EH (cell line): ENCODE results near the gene SLC7A6OS.

Source experiments
- DNase-seq: peaks from one replicate; pipeline ENCODE4 v3.0.0-alpha.2; 2015; ENCODE audit warnings: low read depth

Gene SLC7A6OS

DNA sequence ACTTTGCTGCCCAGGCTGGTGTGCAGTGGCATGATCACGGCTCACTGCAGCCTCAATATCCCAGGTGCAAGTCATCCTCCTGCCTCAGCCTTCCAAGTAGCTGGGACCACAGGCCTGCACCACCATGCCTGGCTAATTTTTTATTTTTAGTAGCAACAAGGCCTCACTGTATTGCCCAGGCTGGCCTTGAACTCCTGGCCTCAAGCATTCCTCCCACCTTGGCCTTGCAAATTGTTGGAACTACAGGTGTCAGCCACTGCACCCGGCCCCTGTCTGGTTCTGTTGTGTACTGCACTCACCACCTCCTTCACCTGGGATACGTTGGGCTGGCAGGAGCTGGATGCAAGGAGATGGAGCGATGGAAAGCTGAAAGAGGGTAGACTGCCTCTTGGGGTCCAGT lies 57.0 kb downstream of the SLC7A6OS start:
- no peak for DNase-seq

DNA sequence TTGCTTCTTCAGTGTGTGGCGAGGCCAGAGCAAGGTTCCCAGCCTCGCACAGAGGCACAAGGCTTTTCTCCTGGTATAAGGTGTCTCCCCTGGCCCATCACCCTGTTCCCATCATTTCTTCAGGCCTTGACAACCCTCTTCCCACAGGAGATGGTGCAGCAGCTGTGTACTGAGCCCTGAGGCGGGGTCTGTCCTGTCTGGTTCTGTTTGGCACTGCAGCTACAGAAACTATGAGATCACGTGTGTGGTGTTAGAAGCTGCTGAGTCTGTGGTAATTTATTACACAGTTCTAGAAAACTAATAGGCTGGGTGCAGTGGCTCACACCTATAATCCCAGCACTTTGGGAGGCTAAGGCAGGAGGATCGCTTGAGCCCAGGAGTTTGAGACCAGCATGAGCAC lies 58.4 kb downstream of the SLC7A6OS start:
- DNase-seq = no peak

DNA sequence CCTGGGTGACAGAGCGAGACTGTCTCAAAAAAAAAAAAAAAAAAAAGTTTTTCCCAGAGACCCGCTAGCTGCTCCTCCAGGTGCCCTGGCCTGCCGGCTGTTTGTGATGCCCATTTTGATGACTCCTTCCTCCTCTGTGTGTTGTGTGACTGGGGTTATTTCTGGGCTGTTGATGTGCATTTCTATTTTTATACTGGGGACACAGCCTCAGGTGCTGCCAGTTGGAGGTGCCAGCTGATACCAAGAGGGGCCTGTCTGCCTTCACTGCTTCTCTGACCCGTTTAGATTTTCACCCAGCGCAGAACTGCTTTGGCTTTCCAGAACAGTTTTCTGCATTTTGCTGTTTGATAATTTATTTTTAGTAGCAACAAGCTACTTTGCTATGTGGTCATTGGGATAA lies 58.9 kb downstream of the SLC7A6OS start:
- DNase-seq = no peak

DNA sequence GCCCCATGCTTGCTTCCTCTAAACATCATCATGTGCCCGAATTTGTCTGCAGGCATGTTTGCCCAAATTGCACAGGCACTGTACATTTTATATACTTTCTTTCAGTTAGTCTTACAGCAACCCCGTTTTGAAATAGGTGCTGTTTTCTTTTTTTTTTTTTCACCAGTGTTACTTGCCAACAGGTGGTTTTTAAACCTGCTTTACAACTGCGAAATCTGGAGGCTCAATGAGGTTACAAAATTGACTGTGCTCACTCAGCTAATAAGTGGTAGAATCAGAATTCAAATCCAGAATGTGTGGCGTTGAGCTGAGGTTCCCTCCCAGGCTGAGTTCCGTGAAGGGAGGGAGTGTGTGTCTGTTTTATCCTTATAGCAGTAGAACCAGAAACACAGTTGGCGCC lies 59.8 kb downstream of the SLC7A6OS start:
- no peak for DNase-seq

DNA sequence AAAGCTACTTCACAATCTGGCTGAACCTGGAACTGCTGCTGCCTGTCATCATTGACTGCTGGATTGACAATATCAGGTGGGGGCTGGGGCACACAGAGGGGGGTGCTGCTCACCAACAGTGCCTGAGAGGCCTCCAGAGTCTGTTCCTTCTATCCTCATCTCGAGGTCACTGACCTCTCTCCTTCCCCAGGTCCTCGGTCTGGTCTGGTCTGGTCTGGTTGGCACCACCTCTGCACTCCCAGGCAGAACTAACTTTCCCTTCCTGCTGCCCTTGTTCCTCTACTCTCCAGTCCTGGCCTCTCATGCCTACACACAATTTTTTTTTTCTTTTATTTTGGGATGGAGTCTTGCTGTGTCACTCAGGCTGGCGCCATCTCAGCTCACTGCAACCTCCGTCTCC lies 61.4 kb downstream of the SLC7A6OS start:
- no peak for DNase-seq
